Cardiac fibroblast (primary cell): ENCODE results near the gene NUCKS1.
A peak's percentile ranks its signal among the peaks of the same experiment; 100 is the strongest.

Source experiments
- DNase-seq, 2 donors: peaks; one replicate each; pipeline versions ENCODE4 v3.0.0 to v3.0.0-alpha.2; 2010; ENCODE audit warnings: low read depth in 2 of 2
- H3K4me3 ChIP-seq, 2 donors: replicated peaks in 1 of 2; 1 replicate in 1 of 2; 2 replicates in 1 of 2; pipeline ENCODE4 v1.5.1; 2011; ENCODE audit warnings: low read depth in 2 of 2, low read length in 2 of 2, mild to moderate bottlenecking in 2 of 2, moderate library complexity in 1 of 2
- TF ChIP-seq, protein P1 (sequence below): IDR thresholded peaks from one replicate; pipeline ENCODE4 v1.5.1; 2011; ENCODE audit warnings: low read depth, mild to moderate bottlenecking, low read length, inconsistent platforms

NUCKS1 gene

DNA sequence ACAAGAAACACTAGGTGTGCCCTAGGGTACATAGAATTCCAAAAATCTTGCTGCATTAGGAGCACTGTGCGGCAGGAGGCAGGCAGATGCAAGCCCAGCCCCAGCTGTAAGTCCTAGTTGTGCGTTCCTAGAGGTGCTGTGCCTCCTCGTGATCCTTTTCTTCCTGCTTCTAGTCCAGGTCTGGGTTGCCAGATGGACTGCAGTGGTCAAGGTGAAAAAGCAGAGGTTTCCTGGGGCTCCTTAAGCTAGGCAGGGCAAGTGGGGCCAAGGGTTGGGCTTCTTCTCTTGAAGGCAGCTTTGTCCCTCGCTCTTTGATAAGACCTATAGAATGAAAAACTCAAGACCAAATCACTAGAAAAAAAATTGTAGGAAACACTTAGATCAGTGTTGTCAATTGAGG lies 48.1 kb downstream of the NUCKS1 start:
- no peak for DNase-seq
- H3K4me3 ChIP-seq, result no peak overlapping the region
- TF ChIP-seq, protein P1, sequence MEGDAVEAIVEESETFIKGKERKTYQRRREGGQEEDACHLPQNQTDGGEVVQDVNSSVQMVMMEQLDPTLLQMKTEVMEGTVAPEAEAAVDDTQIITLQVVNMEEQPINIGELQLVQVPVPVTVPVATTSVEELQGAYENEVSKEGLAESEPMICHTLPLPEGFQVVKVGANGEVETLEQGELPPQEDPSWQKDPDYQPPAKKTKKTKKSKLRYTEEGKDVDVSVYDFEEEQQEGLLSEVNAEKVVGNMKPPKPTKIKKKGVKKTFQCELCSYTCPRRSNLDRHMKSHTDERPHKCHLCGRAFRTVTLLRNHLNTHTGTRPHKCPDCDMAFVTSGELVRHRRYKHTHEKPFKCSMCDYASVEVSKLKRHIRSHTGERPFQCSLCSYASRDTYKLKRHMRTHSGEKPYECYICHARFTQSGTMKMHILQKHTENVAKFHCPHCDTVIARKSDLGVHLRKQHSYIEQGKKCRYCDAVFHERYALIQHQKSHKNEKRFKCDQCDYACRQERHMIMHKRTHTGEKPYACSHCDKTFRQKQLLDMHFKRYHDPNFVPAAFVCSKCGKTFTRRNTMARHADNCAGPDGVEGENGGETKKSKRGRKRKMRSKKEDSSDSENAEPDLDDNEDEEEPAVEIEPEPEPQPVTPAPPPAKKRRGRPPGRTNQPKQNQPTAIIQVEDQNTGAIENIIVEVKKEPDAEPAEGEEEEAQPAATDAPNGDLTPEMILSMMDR, result no peak

DNA sequence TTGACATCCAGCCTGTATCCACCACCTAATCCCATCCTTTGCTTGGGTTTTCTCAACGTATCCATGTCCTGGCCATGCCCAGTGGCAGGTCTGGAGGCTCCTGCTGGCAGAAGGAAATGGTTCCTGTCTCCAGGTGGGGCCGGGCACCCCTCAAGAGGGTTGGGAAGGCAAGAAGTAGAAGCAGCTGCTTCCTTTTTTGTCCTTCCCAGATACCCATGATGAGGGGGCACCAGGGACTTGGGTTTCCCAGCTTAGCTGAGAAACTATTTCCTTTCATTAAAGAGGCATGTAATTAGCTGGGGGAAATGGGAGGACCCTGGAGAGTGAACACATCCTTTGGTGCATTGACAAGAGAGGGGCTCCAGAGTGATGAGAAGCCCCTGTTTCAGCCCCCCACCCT lies 48.6 kb downstream of the NUCKS1 start:
- no peak for DNase-seq
- TF ChIP-seq, protein P1, result no peak
- H3K4me3 ChIP-seq, result no peak overlapping the region

DNA sequence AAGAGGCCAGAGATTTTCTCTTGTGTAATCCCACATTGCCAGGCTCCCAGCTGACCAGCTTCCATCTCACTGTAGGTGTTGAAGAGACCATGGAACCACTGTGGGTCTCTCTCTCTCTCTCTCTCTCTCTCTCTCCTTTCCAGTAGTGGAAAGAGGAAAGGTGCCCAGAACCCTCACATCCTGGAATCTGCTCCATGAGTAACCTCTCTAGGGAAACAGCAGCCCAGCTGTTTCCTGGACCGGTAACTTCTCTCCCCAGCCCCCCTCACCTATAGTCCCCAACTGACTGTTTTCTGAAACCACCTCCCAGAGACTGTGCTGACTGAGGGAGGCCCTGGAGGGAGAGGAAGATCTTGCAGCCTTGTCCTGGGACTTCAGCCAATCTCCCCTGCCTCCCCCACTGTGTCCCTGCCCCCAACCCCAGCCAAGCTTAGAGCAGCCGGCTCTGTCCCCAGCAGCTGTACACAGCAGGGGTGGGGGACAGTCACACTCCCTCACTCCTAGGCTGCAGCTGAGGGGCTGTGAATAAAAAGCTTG lies 49.0 kb downstream of the NUCKS1 start:
- no peak overlapping the region for H3K4me3 ChIP-seq
- peak; percentile 61 to 62 for DNase-seq
- TF ChIP-seq, protein P1, result no peak

DNA sequence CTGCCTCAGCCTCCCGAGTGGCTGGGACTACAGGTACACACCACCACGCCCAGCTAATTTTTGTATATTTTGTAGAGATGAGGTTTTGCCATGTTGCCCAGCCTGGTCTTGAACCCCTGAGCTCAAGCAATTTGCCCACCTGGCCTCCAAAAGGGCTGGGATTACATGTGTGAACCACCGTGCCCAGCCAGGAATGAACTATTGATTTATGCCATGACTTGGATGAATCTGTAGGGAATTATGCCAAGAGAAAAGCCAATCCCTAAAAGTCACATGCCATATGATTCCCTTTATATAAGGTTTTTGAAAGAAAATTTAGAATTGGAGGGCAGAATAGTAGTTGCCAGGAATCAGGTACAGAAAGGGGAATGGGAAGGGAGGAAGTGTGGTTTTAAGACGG lies 50.6 kb downstream of the NUCKS1 start:
- TF ChIP-seq, protein P1, result no peak
- H3K4me3 ChIP-seq, result no peak overlapping the region
- no peak for DNase-seq

DNA sequence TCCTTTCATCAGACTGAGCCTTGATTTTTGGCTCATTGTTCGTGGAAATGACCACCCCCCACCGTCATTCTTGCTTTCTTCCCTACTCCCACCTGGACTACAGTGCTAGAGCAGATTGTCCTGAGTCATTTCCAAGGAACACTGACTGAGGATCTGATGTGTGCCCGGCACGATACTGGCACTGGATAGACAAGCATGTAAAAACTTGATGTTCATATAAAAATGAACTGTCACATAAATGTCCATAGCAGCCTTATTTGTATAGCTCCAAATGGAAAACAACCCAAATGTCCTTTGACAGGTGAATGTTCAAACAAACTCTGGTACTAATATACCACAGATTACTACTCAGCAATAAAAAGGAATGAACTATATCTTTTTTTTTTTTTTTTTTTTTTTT lies 51.1 kb downstream of the NUCKS1 start:
- DNase-seq, result no peak
- no peak overlapping the region for H3K4me3 ChIP-seq
- TF ChIP-seq, protein P1, result no peak

DNA sequence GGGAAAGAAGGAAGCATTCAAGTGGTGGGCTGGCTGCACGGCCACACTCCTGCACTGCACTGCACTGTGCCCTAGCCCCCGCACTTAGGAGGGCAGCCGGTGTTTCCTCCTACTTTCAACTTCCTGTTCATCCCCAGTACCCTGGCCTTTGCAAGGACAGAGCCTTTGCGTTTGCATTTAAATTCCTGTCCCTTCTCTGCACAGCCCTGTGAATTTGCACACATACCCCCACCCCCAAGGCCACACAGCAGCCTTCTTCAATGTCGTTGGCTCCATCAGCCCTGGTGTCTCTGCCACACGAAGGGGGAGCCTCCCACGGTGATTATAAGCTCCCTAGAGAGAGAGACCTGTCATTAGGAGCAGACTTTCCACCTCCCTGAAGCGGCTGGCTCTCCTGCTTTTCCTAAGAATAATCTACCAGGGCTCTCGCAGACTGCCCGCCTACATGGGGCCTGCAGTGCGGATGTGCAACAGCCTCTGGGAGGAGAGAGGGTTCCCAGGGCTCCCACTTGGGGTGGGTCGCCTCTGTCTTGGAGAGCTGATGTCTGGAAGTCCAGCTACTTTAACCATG lies 56.5 kb downstream of the NUCKS1 start:
- H3K4me3 ChIP-seq, result no peak overlapping the region
- TF ChIP-seq, protein P1, result no peak

DNA sequence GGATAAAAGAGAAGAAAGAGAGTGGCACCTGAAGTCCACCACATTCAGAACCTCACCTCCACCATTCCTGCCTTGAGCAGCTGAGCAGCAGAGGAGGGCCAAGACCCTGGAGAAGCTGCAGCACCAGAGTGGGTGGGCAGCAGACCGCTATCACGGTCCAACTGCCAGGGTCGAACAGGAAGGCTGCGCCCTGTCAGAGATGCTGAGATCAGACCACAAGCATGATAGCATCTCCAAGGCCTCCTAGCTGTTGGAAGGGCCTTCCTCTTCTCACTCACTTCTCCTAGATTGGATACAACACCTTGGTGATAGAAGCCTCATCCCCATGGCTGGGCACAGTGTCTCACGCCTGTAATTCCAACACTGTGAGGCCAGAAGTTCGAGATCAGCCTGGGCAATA lies 57.6 kb downstream of the NUCKS1 start:
- TF ChIP-seq, protein P1, result no peak
- no peak for DNase-seq
- no peak overlapping the region for H3K4me3 ChIP-seq

More for the DNA sequence above, 56.5 kb downstream of the NUCKS1 start:
- DNase-seq, result no peak
